DMS79 (cell line): ENCODE results near the gene SLC44A1.

Source experiments
- DNase-seq: peaks from one replicate; lab custom pipeline; 2025; lab: John Stamatoyannopoulos, UW

The SLC44A1 gene

DNA sequence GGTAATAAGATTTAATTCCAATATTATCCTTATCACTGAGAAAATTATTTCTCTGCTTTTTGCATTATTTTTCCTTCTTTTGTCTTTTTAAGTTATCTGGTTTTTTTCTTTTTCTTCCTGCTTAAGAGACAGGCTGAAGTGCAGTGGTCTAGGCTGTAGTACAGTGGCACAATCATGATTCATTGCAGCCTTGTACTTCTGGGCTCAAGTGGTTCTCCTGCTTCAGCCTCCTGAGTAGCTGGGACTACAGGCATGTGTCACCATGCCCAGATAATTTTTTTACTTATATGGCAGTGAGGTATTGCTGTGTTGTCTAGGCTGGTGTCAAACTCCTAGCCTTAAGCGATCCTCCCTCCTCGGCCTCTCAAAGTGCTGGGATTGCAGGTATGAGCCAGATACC is 93.9 kb downstream of the SLC44A1 start:
- DNase-seq = no peak

DNA sequence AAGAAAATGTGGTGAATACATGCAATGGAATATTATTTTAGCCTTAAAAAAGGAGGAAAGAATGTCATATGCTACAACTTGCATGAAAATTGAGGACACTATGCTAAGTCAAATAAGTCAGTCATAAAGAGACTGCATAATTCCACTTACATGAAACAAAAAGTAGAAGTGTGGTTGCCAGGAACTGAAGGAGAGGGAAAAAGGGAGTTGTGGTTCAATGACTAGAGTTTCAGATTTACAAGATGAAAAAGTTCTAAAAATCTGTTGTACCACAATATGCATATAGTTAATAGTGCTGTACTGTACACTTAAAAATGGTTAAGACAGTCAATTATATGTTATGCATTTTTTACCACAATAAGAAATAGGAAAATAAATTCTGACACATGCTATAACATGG is 95.4 kb downstream of the SLC44A1 start:
- DNase-seq = no peak

DNA sequence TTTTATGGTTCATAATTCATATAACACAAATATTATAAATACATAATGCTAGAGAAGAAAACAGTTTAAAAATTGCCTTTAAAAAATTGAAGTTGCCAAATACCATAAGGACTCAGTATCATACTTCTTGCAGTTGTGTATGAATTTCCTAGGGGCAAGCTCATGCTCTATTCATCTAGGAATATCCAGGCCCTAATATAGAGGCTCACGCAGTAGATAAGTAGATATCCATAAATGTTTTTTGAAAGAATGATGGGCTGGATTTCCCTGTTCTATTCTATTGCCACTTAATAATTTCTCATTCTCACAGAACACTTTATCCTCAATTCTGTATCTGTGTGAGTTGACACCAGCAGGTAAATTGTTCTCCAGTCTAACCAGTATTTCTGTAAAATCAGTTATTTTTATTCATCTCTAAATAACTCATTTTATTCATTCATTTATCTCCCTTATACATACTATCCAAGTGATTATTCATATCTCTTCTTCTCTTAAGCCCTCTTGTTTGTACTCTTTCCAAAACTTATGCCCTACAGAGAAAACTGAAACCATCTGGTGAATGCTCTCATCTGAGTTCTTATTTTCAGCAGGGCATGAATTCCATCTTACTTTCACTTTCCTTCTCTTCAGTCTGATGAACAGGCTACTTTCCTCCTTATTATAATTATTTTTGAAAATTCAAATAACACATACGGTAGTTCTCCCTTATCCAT is 97.1 kb downstream of the SLC44A1 start:
- no peak for DNase-seq

DNA sequence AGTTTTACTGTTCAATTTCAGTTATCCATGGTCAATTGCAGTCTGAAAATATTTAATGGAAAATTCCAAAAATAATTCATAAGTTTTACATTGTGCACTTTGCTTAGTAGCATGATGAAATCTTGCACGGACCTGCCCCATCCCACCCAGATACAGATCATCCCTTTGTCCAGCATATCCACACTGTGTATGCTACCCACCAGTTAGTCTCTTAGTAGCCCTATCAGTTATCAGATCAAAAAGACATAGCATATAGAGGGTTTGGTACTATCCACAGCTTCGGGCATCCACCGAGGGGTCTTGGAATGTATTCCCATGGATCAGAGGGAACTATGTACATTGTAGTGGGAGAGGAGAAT is 97.7 kb downstream of the SLC44A1 start:
- no peak for DNase-seq

DNA sequence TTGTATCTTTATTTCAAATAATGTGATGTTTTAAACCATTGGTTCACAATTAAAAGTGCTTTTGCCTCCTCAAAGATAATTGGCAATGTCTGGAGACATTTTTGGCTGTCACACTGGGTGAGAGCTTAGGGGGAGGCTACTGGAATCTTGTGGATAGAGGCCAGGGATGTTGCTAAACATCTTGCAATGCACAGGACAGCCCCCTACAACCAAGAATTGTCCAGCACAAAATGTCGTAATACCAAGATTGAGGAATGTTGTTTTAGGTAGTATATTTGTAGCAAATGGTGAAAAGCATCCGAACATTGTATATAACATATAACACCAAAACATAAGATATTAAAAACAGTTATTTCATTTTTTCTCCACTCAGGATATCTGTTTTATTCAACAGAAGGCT is 99.8 kb downstream of the SLC44A1 start:
- DNase-seq = no peak

DNA sequence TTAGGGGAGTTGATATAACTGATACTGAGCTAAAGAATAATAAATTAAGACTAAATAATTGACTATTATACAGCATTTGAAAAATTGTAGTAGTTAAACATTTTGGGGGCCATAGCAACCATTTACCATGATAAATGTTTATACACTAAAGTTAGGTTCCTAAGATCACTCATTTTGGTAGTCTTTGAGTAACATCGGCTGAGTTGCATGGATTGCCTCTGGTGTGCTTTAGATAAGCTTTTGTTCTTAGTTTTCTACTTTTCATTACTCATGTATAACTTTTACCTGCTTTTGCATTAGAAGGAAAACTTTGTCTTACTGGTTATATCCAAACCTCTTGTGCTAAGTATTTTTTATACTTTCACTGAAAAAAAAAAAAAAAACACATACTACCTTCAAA is 101.2 kb downstream of the SLC44A1 start:
- no peak for DNase-seq

DNA sequence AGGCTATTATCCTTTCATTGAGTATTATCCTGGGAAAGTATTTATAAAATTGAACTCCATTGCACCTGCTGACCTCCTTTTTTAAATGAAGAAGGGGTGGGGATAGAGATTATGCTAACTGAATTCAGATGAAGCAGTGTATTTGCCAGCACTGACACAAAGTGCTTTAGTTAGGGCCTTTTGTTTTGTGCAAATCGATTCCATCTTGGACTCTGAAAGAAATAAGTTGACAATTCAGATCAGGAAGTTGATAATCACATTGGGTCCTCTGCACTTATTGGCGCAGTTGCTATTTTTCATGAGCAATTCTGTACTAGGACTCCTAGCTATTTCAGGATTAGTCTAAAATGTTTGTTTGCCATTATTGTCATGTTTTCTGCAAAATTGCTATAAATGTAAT is 101.8 kb downstream of the SLC44A1 start:
- DNase-seq = no peak

DNA sequence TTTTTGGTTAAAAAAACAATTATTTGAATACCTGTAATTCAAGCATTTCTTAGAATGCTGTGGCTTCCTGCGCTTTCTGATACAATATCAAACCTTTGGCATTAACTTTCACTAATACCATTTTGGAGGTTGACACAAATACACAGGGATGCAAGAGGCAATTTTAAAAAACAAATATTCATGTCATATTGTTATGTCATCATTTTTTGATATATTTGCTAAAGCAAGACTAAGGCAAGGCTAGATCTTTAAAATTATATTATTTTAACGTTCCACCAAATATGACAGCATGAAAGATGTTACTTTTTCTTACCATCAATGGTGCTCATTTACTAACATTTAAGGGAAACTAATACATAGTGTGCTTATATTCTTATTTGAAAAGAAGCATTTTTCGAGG is 110.0 kb downstream of the SLC44A1 start:
- DNase-seq = no peak

DNA sequence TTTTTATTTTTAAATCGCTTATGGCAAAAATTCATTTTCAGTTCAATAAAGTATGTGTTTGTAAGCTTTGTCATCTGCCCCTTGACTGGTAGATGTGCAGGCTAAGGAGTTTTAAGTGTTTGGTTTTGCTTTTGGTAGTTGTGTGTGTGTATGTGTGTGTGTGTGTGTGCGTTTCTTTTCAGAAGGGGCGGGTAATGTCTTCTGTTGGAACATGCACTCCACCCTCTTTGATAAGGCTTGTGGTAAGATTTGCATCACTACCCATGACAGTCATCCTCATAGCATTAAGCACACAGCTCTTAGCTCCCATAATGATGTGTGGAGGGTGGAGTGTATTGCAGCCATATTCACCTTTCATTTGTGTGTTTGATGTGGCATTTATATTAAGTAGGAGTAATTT is 111.3 kb downstream of the SLC44A1 start:
- DNase-seq = no peak

DNA sequence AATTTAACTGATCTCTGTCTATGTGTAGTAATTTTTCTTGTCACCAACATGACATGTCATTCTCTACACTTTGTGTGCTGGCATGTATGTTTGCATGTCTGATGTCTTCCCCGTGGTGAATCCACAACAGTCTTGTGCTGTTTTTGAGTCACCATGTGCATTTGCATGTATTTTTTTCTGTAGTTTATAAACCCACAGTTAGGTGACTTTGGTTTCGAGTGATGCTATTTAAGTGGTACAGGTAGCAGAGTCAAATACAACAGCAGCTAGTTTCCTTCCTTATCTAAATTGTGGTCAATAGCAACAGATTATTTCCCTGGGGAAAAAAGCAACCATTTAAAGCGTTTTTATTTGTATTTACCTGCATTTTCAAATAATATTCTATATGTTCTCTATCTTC is 113.5 kb downstream of the SLC44A1 start:
- no peak for DNase-seq

DNA sequence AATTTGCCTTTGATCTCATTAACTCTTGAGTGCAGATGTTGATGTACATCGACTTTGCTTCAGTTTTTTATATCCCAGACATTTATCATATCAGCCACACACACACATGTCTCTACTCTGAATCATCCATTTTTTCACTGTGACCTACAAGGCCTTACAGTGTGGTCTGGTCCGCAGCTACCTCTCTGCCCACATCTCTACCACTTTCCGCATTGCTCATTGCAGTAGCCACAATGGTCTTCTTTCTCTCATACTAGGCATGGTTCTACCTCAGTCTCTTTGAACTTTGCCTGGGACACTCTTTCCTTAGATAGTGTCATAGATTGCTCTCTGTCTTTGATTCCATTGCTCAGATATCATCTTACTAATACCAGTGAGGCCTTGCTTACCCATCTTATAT is 115.4 kb downstream of the SLC44A1 start:
- DNase-seq = no peak

DNA sequence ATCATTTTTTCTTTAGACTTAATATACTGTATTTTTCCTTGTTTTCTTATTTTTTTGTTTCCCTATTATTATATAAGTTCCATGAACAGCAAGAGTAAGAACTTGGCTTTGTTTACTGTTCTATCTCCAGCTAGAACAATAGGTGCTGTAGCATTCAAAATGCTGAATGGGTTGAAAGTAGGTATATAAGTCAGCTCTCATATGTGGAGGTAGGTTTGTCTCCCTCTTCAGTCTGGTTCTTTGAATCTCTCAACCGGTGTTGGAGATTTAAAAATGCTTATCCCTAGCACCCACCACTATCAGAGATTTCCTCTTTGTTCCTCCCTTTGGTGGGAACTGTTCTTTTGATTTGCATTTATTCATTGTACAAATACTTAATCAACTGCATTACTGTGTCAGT is 115.9 kb downstream of the SLC44A1 start:
- DNase-seq = no peak

DNA sequence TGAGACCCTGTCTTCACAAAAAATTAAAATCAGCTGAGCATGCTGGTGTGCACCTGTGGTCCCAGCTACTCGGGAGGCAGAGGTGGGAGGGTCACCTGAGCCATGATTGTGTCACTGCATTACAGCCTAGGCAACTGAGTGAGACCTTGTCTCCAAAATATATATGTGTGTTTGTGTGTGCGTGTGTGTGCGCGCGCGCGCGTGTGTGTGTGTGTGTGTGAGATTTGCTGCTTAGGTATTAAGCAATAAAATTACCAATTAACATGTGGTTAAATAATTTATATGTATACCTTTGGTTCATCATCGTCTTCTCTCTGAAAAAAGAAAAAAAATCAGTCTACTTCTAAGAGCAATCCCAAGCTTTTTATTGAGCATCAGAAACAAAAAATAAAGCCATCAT is 117.4 kb downstream of the SLC44A1 start:
- DNase-seq = no peak

DNA sequence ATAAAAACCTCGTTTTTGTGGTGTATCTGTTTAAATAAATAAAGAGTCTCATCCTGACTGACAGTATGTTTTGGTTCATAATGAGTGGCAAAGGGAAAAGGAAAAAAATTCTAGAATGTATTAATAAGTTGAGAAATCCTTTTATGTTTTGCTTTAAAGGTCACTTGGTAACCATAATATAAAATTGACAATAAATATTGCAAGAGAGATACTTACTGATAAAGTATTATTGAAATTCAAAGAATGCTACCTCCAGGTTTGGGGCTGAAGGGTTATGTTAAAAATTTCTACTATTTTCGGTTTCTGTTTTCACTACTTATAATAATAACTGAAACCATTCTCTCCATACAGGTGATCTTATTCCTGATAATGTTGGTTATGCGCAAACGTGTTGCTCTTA is 118.0 kb downstream of the SLC44A1 start:
- no peak for DNase-seq

DNA sequence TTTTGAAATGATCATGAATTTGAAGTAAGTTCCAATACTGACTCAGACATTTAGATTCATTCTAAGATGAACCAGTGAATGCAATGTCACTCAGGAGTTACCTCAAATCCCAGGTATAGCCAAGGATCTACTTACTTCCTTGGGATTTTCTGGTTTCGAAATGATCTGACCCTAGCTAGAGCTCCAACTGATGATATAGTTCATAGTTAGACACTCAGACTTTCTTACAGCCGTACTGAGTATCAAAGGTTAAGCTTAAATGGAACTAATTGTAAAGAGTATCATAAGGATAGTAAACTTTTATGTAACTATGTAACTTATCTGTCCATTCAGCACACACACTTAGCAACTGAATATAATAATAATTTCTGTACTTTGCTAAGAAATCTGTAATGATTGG is 119.4 kb downstream of the SLC44A1 start:
- no peak for DNase-seq

DNA sequence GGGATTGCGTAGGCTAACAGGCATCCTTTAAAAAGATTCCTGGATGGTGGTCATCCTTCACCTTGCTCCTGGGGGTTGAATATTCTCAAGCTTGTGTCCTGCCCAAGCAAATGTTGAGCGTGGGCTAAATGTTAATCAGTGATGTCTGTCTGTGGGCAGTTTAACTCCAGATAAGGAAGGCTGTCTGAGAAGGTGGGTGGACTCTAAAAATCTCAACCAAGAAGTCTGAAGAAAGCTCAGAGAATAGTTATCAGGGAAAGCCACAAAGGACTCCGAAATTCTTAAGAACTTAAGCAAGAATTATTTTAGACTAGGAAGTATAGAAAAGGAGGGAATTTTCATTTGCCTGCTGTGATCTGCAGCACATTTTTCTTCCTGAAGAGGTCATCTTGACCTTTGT is 125.5 kb downstream of the SLC44A1 start:
- no peak for DNase-seq

DNA sequence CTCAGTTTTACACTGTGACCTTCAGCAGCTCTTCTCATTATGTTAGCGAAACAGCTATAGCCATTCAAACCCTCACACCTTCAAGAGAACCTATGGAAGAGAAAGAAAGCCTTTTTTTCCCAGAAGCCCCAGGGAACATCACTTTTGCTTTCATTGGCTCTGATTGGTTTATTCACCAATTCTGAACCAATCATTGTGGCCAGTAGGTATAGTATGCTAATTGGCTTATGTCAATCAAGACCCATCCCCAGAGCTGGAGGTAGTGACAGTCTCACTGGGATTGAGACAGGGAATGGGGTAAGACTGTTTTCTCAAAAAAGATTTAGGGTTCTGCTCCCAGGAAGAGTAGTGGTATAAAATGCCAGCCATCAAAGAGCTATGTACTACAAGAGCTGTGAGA is 129.3 kb downstream of the SLC44A1 start:
- no peak for DNase-seq

DNA sequence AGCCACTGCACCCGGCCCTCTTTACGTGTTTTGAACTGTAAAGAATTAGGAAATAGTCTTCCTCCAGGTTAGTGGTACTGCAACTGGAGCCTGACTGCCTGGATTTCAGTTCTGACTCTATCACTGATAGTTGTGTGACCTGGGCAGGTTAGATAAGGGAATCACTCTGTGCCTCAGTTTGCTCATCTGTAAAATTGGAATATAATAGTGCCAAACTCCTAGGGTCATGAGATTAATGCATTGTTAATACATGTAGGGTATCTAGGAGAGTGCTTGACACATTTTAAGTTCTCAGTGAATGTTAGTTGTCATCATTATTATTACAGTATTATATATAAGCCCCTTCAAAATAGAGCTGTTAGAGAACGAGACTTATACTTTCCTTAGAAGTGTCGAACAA is 130.9 kb downstream of the SLC44A1 start:
- DNase-seq = no peak

DNA sequence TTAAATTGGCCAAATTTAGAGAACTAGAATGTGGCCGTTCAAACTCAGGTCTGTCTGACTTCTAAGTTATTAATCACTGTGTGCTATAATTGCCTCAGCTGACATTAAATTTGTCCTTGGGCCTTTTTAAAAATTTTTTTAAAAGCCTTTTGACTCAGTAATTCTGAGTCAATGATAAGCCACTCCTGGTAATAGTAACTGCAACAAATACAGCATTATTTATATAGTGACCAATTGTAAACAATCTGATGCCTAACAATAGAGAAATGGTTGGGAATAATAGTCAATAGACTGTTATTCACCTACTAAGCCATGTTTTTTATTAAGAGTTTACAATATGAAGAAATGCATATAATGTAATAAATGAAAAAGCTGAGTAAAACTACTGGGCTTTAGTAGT is 132.4 kb downstream of the SLC44A1 start:
- DNase-seq = no peak

DNA sequence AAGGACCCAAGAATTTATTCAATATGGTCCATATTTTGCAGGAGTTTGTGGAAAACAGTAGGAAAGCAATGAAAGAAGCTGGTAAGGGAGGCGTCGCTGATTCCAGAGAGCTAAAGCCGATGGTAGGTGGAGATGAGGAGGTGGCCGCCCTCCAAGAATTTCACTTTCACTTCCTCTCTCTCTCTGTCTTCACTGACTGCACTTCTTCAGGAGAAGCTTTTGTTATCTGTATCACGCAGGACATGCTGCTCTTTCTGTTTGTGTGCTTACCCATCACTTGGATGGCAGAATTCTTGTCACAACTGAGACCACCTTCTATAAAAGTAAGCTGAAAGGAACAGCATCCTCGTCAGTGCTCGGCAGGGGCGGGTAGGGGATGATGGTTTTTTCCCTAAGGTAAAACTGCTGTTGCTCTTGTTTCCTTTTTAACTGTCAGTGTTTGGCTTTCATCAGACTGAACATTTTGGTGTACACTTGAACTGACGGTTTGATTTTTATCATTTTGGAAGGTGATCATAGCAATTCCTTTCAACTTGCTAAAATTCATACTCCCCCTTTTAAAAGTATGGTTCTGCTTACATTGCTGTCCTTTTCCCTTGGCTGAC is 141.0 kb downstream of the SLC44A1 start:
- no peak for DNase-seq

DNA sequence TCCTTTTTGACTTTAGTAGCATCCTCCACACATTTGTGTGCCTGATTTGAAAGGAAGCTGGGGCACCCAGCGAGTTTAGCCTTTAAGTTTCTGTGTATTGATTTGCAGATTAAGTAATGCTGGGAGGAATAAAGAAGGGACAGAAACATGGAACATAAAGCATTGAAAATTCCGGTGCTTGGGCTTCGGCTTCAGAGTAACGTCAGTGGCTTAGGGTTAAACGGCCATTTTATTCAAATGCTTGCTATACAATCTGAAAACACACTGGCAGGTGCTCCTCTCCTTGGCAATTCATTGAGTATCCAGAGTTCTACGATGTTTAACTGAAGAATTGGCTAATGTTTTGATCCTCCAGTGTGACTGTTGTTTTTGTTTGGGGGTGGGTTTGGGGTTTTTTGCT is 145.3 kb downstream of the SLC44A1 start:
- DNase-seq = no peak

DNA sequence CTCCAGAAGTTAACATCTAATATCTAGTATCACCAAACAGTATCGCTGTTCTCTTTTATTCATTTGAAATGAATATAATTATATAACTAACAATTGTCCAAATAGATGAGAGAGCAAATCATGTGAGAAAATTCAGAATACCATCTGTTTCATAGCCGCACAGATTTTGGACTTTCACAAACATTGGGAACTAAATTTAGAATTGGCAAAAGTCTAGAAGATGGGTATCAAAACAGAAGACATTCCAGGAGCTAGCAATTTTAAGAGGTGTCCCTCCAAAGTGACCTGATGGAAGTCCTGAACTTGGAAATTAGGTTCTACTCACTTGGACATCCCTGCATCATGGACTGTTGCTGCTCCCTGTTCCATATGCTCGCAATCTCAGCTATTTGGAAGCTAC is 146.4 kb downstream of the SLC44A1 start:
- no peak for DNase-seq

DNA sequence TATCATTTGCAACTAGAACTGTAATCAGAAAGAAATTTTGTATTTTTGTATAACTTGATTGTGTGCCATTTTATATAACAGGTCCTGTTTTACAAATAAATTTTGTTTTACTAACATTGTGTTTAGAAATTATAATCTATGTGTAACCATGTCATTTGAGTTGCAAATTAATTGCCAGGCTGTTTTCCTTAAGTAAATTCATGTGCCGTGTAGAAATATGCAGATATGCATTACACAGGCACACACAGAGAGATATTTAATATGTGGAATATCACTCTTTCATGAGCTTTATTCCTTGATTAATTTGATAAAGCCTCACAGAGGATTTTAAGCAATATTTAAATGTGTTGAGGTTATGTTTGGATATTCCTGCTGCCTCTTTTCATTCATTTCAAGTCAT is 146.8 kb downstream of the SLC44A1 start:
- no peak for DNase-seq

DNA sequence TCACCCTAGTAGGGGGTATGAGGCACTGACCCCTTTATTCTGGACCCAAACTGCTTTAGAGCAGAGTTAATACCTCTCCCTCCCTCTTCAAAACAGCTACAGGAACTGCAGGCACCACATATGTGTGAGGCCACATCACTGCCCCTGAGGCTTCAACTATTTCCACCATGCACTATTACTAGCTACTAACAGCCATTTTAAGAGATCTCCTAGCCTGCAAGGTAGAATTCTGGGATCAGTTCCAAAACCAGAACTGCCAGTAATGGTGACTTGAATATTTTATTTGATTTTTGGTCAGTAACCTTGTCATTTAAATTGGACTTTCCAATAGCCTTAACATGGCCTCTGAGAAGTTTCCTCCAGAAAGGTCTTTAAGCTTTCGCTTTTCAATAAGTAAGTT is 148.1 kb downstream of the SLC44A1 start:
- DNase-seq = no peak
